GM12878 (cell line): ENCODE data around the gene XIAP. TPM values are rescaled to one million over a fixed set of nuclear protein-coding genes. Genes with fewer than 3 reads are reported as not detected.

Experiments used
- DPF2 ChIP-seq: fragments of 450-650 bp; IDR thresholded peaks from 2 replicates; pipeline ENCODE4 v1.6.1; 2017; ENCODE audit warnings: mild to moderate bottlenecking
- HDAC6 ChIP-seq: fragments of 200-600 bp; sonication (generic); IDR thresholded peaks from one replicate; pipeline ENCODE4 v1.8.0; 2017; ENCODE audit warnings: antibody characterized with exemption; ENCODE audit not compliant: unreplicated experiment
- MTA2 ChIP-seq: fragments of 450-650 bp; IDR thresholded peaks from 2 replicates; pipeline ENCODE4 v1.6.1; 2016; ENCODE audit warnings: low read depth, mild to moderate bottlenecking, moderate library complexity
- RCOR1 ChIP-seq: conservative IDR thresholded peaks from 2 replicates; pipeline ENCODE4 v1.6.1; 2012; ENCODE audit warnings: low read depth, low read length, improper control_type of control experiment
- RELB ChIP-seq: fragments of 450-650 bp; IDR thresholded peaks from 2 replicates; pipeline ENCODE4 v1.6.1; 2017; ENCODE audit warnings: low read depth, mild to moderate bottlenecking, moderate library complexity
- SUPT20H ChIP-seq: IDR thresholded peaks from 2 replicates; pipeline ENCODE4 v1.6.1; 2011; ENCODE audit warnings: low read depth, mild to moderate bottlenecking, low read length, moderate library complexity, borderline replicate concordance; ENCODE audit not compliant: control insufficient read depth
- YBX1 ChIP-seq: fragments of 450-650 bp; IDR thresholded peaks from 2 replicates; pipeline ENCODE4 v1.6.1; 2016; ENCODE audit warnings: antibody characterized with exemption
- ZBED1 ChIP-seq: IDR thresholded peaks from 2 replicates; pipeline ENCODE4 v1.6.1; 2016; ENCODE audit warnings: borderline replicate concordance
- ZBTB11 ChIP-seq: fragments of 450-650 bp; formaldehyde crosslinking; IDR thresholded peaks from 2 replicates; pipeline ENCODE4 v1.5.0; 2022; ENCODE audit warnings: mild to moderate bottlenecking, missing genetic modification characterization
- ZNF24 ChIP-seq: fragments of 450-650 bp; IDR thresholded peaks from 2 replicates; pipeline ENCODE4 v1.6.1; 2017; ENCODE audit warnings: antibody characterized with exemption, mild to moderate bottlenecking
- polyA plus RNA-seq, 11 experiments: library from polyadenylated mRNA; depleted of rRNA in 4 of 11; unstranded in 6 of 11; stranded (reverse) in 5 of 11; fragments of >200 nt; fragmentation: Nextera tagmentation in 4 of 11; fragmentation: Illumina TruSeq in 1 of 11; extraction: Ambion mirVana in 4 of 11; extraction: Trizol in 1 of 11; gene quantifications; 1 replicate in 1 of 11; 2 replicates in 10 of 11; pipeline versions ENCODE4 v1.2.1 to v1.2.3, GENCODE V29; 2011 to 2016; ENCODE audit warnings: inconsistent platforms in 2 of 11, missing spikeins in 2 of 11, low read depth in 1 of 11
- total RNA-seq, 4 experiments: library from RNA; depleted of rRNA in 3 of 4; stranded (reverse); fragments of >200 nt in 3 of 4; fragmentation: Illumina TruSeq in 1 of 4; extraction: Trizol in 1 of 4; gene quantifications; 2 replicates each; pipeline versions ENCODE4 v1.2.1 to v1.2.3, GENCODE V29; 2013 to 2021

XIAP gene
- total and polyA plus RNA-seq, 10 of the 15 experiments (the other 5 are each of a cell fraction or from before 2014, with no cell fraction given) = 3.3 to 21.1 (median 14.5) TPM

GRCh38 chrX:123924186-123924585 is 64.3 kb downstream of the XIAP start (continued):
- TF ChIP-seq ZBTB11 (CRISPR knock-in tag) (no peak), HDAC6 (no peak), RELB (no peak), MTA2 (no peak), ZBED1 (no peak), SUPT20H (no peak), RCOR1 (no peak), YBX1 (no peak), DPF2 (no peak), ZNF24 (no peak)
